Sigmoid colon (tissue), 4 donors: Measurements from ENCODE around the gene EML4.

Experiments used
- CTCF ChIP-seq, 4 experiments: fragments of 450-650 bp in 3 of 4; fragments of 200-600 bp in 1 of 4; IDR thresholded peaks; one replicate each; pipeline ENCODE4 v1.5.1; 2016 to 2019; ENCODE audit warnings: antibody characterized with exemption in 4 of 4, mild to moderate bottlenecking in 3 of 4, moderate library complexity in 2 of 4
- POLR2A ChIP-seq, 2 donors: fragments of 450-650 bp; IDR thresholded peaks; one replicate each; pipeline ENCODE4 v1.6.1; 2016; ENCODE audit warnings: antibody characterized with exemption in 2 of 2, mild to moderate bottlenecking in 2 of 2, moderate library complexity in 2 of 2
- POLR2AphosphoS5 ChIP-seq, 4 donors: sonication (generic); formaldehyde crosslinking; IDR thresholded peaks; one replicate each; pipeline ENCODE4 v1.6.1; 2017; ENCODE audit warnings: antibody characterized with exemption in 4 of 4

- TF ChIP-seq CTCF (IDR thresholded peaks at IDR 0.05) (no peak), POLR2A (IDR thresholded peaks at IDR 0.05) (no peak), POLR2AphosphoS5 (IDR thresholded peaks at IDR 0.05) (no peak)
Measured at GRCh38 chr2:42307180-42307579, 138.0 kb downstream of the EML4 start.
